ENCODE results near the gene PPP1R9B.

Gene PPP1R9B

DNA sequence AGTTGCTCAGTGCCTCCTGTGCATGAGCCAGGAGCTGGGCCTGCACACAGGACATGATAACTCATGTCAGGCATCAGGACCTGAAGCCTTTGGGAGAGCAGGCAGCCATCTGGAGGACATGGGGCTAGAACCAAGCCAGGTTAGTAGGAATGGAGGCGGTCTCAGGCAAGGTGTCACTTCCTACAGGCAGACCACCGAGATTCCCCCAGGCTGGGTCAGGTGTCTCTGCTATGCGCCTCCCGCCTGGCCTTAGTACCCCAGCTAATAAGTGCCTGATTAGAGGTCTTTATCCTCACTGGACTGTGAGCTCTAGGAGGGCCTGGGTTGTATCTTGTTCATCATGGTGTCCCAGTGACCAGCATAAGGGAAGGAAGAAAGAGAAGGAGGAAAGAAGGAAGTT lies 36.1 kb downstream of the PPP1R9B start:
- TF ChIP-seq, protein P1, sequence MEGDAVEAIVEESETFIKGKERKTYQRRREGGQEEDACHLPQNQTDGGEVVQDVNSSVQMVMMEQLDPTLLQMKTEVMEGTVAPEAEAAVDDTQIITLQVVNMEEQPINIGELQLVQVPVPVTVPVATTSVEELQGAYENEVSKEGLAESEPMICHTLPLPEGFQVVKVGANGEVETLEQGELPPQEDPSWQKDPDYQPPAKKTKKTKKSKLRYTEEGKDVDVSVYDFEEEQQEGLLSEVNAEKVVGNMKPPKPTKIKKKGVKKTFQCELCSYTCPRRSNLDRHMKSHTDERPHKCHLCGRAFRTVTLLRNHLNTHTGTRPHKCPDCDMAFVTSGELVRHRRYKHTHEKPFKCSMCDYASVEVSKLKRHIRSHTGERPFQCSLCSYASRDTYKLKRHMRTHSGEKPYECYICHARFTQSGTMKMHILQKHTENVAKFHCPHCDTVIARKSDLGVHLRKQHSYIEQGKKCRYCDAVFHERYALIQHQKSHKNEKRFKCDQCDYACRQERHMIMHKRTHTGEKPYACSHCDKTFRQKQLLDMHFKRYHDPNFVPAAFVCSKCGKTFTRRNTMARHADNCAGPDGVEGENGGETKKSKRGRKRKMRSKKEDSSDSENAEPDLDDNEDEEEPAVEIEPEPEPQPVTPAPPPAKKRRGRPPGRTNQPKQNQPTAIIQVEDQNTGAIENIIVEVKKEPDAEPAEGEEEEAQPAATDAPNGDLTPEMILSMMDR (IDR thresholded peaks at IDR 0.05; ENCODE audit: insufficient read depth, low read length, poor library complexity, severe bottlenecking): no peak

DNA sequence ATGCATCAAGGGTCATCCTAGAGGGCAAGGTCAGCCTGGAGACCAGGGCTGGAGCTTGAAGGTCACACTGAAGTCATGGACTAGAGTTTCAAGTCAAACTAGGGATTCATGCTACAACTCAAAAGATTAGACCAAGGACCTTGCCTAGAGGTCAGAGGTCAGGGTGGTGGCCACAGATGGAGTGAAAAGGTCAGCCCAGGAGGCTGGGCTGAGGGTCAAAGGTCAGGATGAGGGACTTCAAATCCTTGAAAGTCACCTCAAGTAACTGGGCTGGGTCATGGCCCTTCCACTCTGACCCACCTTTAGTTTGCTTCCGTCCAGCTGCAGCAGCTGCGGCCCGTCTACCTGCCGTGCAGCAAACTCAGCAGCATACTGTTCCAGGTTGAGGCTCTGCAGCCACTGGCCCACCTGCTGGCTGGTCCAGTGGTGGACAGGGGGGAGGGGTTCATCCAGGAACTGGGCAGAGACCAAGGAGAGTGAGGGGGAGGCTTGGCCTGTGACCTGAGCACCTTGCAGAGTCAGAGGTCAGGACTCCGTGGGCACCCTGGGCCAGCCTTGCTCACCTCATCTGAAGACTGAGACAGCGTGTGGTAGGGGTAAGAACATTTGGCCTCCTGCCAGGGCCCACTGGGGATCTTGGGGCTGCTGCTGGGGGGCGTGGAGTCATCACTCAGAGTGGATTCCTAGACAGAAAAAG lies 36.7 kb downstream of the PPP1R9B start:
- H3K27me3 ChIP-seq (replicated peaks; ENCODE audit: control insufficient read depth, insufficient read depth, low read length): no peaks in the 10 kb centered on the region; the same call in 1 of the 2 replicates
- TF ChIP-seq, protein P1 (IDR thresholded peaks at IDR 0.05; ENCODE audit: insufficient read depth, low read length, poor library complexity, severe bottlenecking): no peak
- H3K4me3 ChIP-seq (replicated peaks; ENCODE audit: low read depth, low read length): no peak overlapping the region
- no peak for DNase-seq (ENCODE audit: extremely low read depth, insufficient read length)
- no peaks in the 10 kb centered on the region; the same call in 1 of the 2 replicates for H3K36me3 ChIP-seq (ENCODE audit: control insufficient read depth, insufficient read depth, low read length)

More for the DNA sequence above, 36.1 kb downstream of the PPP1R9B start:
- Histone ChIP-seq H3K4me3 (replicated peaks; ENCODE audit: low read depth, low read length) (no peak overlapping the region), H3K36me3 (ENCODE audit: control insufficient read depth, insufficient read depth, low read length) (no peaks in the 10 kb centered on the region; the same call in 1 of the 2 replicates), H3K27me3 (replicated peaks; ENCODE audit: control insufficient read depth, insufficient read depth, low read length) (no peaks in the 10 kb centered on the region; the same call in 1 of the 2 replicates)
- no peak for DNase-seq (ENCODE audit: extremely low read depth, insufficient read length)

DNA sequence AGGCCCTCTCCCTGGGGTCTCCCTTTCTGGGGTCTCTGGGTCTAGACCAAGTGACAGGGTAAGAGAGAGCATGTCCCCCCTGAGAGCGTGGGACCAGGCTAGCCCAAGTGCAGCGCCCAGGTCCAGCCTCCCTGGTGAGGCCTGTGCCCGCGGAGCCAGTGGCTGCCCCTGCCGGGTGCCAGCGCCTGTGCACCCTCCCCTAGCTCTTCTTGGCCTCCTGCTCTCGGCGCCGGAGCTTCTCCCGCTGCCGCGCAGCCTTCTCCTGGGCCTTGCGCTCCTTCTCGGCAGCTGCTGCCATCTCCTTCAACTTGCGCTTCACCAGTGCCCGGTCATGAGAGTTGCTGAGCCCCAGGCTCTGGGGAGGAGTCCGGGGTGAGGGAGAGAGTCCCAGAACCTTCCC lies 37.8 kb downstream of the PPP1R9B start:
- TF ChIP-seq, protein P1 (IDR thresholded peaks at IDR 0.05; ENCODE audit: insufficient read depth, low read length, poor library complexity, severe bottlenecking): no peak
- Histone ChIP-seq H3K4me3 (replicated peaks; ENCODE audit: low read depth, low read length) (no peak overlapping the region), H3K36me3 (ENCODE audit: control insufficient read depth, insufficient read depth, low read length) (no peaks in the 10 kb centered on the region; the same call in 1 of the 2 replicates), H3K27me3 (replicated peaks; ENCODE audit: control insufficient read depth, insufficient read depth, low read length) (no peaks in the 10 kb centered on the region)
- no peak for DNase-seq (ENCODE audit: extremely low read depth, insufficient read length)

DNA sequence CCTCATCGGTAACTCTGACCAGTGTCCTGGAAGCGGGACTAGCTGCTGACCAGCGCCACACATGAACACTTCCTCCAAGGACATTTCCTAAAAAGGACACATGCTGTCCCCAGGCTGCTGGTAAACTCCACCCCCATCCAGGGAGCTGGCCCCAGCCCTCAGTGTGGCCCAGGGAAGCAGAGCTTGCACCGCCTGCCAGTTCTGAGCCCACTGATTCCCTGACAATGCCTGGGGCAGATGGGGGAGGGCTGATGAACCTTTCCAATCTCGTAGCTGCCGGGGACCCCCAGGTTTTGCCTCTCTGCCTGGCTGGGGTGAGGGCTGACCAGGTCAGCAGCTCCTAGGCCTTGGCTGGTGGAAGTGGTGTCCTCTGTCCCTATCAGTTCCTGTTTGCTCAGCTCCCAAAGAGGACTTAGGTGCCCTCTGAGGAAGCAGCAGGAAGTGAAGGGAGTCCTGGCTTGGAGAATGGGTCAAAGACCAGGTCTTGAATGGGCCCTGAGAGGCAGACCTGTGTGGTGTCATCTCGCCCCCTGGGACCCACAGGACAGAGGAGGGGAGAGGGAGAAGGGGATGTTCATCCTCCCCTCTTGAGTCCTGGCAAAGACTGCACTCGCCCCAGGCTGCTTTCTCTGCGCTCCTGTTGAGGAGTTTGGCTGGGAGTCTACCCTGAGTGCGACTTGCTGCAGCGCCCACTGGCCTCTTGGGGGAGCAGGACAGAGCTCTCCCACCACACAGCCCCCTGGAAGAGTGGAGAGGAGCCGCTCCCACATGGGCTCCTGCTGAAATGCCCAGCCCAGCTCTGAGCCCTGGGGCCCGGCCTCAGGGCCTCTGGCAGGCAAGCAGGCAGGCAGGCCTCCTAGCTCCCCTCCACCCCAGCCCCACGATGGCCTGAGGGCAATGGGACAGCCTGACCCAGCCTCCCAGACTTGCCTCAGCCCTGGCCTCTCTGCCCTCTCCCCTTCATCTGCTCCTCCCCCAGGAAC lies 38.5 kb downstream of the PPP1R9B start:
- TF ChIP-seq, protein P1 (IDR thresholded peaks at IDR 0.05; ENCODE audit: insufficient read depth, low read length, poor library complexity, severe bottlenecking): peak; percentile 15
- Histone ChIP-seq H3K36me3 (ENCODE audit: control insufficient read depth, insufficient read depth, low read length) (no peaks in the 10 kb centered on the region; the same call in 1 of the 2 replicates), H3K4me3 (replicated peaks; ENCODE audit: low read depth, low read length) (no peak overlapping the region), H3K27me3 (replicated peaks; ENCODE audit: control insufficient read depth, insufficient read depth, low read length) (no peaks in the 10 kb centered on the region)
- DNase-seq (ENCODE audit: extremely low read depth, insufficient read length): no peak

DNA sequence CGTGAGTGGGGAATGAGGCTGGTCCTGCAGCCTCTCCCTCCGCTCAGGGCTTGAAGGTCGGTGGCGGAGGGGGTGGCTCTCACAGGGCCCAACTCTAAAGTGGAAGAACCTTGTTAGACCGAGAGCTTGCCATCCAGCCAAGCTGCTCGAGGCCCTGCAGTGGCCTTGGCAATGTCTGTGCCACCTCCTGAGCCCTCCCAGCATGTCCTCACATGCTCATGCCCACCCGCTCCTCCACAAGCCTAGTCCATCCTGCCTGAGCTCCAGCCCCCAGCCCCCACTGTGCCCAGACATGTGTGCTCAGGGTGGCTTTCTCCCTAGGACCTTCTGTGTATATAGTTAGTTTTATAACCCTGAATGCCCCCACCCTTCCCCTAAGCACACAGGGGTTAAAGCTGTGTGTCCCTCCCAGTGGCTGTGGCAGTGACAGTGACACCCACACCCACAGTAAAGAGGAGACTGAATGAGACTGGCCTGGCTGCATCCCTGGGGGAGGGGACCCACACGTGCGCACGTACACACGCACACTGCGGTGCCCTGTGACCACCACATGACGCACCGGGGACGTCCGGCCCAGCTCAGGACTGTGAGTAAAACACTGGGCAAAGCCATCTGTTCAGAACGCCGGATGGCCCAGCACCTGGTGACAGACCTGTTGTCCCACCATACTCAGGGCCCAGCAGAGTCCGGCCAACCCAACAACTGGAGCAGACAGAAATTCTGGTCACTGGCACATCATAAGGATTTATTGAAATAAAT lies 39.7 kb downstream of the PPP1R9B start:
- H3K27me3 ChIP-seq (replicated peaks; ENCODE audit: control insufficient read depth, insufficient read depth, low read length): no peaks in the 10 kb centered on the region
- DNase-seq (ENCODE audit: extremely low read depth, insufficient read length): no peak
- H3K36me3 ChIP-seq (ENCODE audit: control insufficient read depth, insufficient read depth, low read length): no peaks in the 10 kb centered on the region; the same call in none of the 2 replicates
- no peak overlapping the region for H3K4me3 ChIP-seq (replicated peaks; ENCODE audit: low read depth, low read length)
- TF ChIP-seq, protein P1 (IDR thresholded peaks at IDR 0.05; ENCODE audit: insufficient read depth, low read length, poor library complexity, severe bottlenecking): no peak
